HG03354 (cell line): Measurements from ENCODE around the gene RBM19.

Experiments used
- ATAC-seq: cut with Tn5 transposase; IDR thresholded peaks from one replicate; pipeline ENCODE4 v1.9.1; 2021; ENCODE audit warnings: mild to moderate bottlenecking; ENCODE audit not compliant: unreplicated experiment, poor library complexity, severe bottlenecking

Gene RBM19

GRCh38 chr12:113868365-113868764, 97.8 kb downstream of the RBM19 start:
- no peak for ATAC-seq

GRCh38 chr12:113867258-113867657, 98.9 kb downstream of the RBM19 start:
- ATAC-seq = no peak

- no peak for ATAC-seq
These were observed 99.6 kb downstream of the RBM19 start for GRCh38 chr12:113866496-113866895.

- ATAC-seq = no peak
These were observed 102.7 kb downstream of the RBM19 start for GRCh38 chr12:113863455-113863845.

- no peak for ATAC-seq
These were observed 103.3 kb downstream of the RBM19 start for GRCh38 chr12:113862590-113863454.

GRCh38 chr12:113861708-113862312, 104.3 kb downstream of the RBM19 start:
- ATAC-seq = no peak

GRCh38 chr12:113860950-113861349, 105.2 kb downstream of the RBM19 start:
- ATAC-seq = no peak

- no peak for ATAC-seq
These were observed 105.9 kb downstream of the RBM19 start for GRCh38 chr12:113860059-113860820.

- no peak for ATAC-seq
These were observed 107.2 kb downstream of the RBM19 start for GRCh38 chr12:113858841-113859386.

GRCh38 chr12:113857371-113857770, 108.8 kb downstream of the RBM19 start:
- no peak for ATAC-seq

- ATAC-seq = no peak
These were observed 110.1 kb downstream of the RBM19 start for GRCh38 chr12:113855998-113856397.

GRCh38 chr12:113854385-113855142, 111.6 kb downstream of the RBM19 start:
- no peak for ATAC-seq

GRCh38 chr12:113853491-113853890, 112.6 kb downstream of the RBM19 start:
- ATAC-seq = no peak

- ATAC-seq = no peak
These were observed 113.2 kb downstream of the RBM19 start for GRCh38 chr12:113852695-113853490.

GRCh38 chr12:113852264-113852663, 113.9 kb downstream of the RBM19 start:
- no peak for ATAC-seq

- no peak for ATAC-seq
These were observed 115.6 kb downstream of the RBM19 start for GRCh38 chr12:113850309-113851056.

- ATAC-seq = no peak
These were observed 118.3 kb downstream of the RBM19 start for GRCh38 chr12:113847856-113848255.
